ENCODE measurements around the gene FRS3. TPM values are rescaled to one million over a fixed set of nuclear protein-coding genes. Genes with fewer than 3 reads are reported as not detected.
A peak's percentile ranks its signal among the peaks of the same experiment; 100 is the strongest.

FRS3 gene
- total and polyA plus RNA-seq, 2 of the 13 experiments (the other 11 are each of a cell fraction or from before 2014, with no cell fraction given): 3.0 to 7.4 TPM

DNA sequence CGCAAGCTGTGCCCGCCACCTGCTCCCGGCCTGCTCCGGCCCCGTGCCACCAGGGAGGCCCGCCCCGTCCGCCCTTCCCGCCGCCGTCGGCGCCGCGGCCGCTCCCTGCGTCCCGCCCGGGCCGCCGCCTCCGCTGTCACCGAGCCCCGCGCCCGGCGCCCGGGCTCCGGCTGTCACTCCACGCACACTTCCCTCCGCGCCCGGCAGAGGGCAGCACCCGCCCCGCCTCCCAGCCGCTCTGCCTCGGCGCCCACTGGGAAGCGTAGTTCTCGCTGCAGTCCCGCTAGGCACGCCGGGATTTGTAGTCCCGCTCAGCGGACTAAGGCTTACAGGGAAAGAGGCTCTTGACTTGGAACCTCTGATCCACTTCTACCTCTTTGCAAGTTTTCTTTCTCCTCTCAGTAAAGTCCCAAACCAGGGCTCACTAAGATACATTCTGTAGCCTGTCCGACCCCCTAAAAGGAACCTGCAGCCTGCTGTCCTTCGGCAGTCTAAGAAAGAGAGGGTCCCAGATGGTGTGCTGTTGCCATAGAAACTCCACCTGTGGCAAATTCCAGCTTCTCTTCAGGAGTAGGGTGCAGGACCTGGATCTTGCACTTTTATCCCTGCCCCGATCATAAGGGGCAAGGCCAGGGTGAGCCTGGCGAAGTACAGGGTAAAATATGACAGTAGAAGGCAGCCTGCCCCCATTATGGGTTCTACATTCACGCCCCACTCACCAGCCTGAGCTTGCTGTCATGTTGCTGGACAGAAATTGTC, 44.1 kb downstream of the FRS3 start, which contains the start of gene TFEB (continued):
- TF ChIP-seq, protein P1, sequence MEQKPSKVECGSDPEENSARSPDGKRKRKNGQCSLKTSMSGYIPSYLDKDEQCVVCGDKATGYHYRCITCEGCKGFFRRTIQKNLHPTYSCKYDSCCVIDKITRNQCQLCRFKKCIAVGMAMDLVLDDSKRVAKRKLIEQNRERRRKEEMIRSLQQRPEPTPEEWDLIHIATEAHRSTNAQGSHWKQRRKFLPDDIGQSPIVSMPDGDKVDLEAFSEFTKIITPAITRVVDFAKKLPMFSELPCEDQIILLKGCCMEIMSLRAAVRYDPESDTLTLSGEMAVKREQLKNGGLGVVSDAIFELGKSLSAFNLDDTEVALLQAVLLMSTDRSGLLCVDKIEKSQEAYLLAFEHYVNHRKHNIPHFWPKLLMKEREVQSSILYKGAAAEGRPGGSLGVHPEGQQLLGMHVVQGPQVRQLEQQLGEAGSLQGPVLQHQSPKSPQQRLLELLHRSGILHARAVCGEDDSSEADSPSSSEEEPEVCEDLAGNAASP (CRISPR knock-in tag; IDR thresholded peaks at IDR 0.05; ENCODE audit: borderline replicate concordance): 0 out of 2 replicates have a peak, but pooled peaks have one; percentile 75
- TF ChIP-seq MTF2 (CRISPR knock-in tag; IDR thresholded peaks at IDR 0.05; ENCODE audit: borderline replicate concordance): peak; percentile 56; the same call in 1 of the 2 replicates
- no peak for TF ChIP-seq MBNL3 (CRISPR knock-in tag; conservative IDR thresholded peaks at IDR 0.05)
- TF ChIP-seq SRSF9 (IDR thresholded peaks at IDR 0.05; ENCODE audit: borderline replicate concordance, insufficient read depth, low read depth, low read length, poor library complexity, severe bottlenecking): no peak
- TF ChIP-seq, protein P2, sequence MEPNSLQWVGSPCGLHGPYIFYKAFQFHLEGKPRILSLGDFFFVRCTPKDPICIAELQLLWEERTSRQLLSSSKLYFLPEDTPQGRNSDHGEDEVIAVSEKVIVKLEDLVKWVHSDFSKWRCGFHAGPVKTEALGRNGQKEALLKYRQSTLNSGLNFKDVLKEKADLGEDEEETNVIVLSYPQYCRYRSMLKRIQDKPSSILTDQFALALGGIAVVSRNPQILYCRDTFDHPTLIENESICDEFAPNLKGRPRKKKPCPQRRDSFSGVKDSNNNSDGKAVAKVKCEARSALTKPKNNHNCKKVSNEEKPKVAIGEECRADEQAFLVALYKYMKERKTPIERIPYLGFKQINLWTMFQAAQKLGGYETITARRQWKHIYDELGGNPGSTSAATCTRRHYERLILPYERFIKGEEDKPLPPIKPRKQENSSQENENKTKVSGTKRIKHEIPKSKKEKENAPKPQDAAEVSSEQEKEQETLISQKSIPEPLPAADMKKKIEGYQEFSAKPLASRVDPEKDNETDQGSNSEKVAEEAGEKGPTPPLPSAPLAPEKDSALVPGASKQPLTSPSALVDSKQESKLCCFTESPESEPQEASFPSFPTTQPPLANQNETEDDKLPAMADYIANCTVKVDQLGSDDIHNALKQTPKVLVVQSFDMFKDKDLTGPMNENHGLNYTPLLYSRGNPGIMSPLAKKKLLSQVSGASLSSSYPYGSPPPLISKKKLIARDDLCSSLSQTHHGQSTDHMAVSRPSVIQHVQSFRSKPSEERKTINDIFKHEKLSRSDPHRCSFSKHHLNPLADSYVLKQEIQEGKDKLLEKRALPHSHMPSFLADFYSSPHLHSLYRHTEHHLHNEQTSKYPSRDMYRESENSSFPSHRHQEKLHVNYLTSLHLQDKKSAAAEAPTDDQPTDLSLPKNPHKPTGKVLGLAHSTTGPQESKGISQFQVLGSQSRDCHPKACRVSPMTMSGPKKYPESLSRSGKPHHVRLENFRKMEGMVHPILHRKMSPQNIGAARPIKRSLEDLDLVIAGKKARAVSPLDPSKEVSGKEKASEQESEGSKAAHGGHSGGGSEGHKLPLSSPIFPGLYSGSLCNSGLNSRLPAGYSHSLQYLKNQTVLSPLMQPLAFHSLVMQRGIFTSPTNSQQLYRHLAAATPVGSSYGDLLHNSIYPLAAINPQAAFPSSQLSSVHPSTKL (CRISPR knock-in tag; IDR thresholded peaks at IDR 0.05): peak; percentile 68
- TF ChIP-seq NFKB2 (CRISPR knock-in tag; IDR thresholded peaks at IDR 0.05; ENCODE audit: borderline replicate concordance): peak; percentile 34; the same call in 1 of the 2 replicates
- TF ChIP-seq ZNF557 (CRISPR knock-in tag; IDR thresholded peaks at IDR 0.05): peak; percentile 65; the same call in 1 of the 2 replicates
- TF ChIP-seq POLR2G (IDR thresholded peaks at IDR 0.05; ENCODE audit: low read depth, low read length): peak; percentile 48; the same call in 1 of the 2 replicates
- TF ChIP-seq, protein P3, sequence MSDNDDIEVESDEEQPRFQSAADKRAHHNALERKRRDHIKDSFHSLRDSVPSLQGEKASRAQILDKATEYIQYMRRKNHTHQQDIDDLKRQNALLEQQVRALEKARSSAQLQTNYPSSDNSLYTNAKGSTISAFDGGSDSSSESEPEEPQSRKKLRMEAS (IDR thresholded peaks at IDR 0.05): peak; percentile 67; the same call in 1 of the 2 replicates
- TF ChIP-seq RERE (CRISPR knock-in tag; IDR thresholded peaks at IDR 0.05; ENCODE audit: low read depth): peak; percentile 25; the same call in 1 of the 2 replicates
- TF ChIP-seq ZSCAN12 (CRISPR knock-in tag; IDR thresholded peaks at IDR 0.05): no peak
- TF ChIP-seq SP5 (CRISPR knock-in tag; IDR thresholded peaks at IDR 0.05; ENCODE audit: borderline replicate concordance, low read depth): peak; percentile 72
- TF ChIP-seq SETDB1 (CRISPR knock-in tag; IDR thresholded peaks at IDR 0.05; ENCODE audit: borderline replicate concordance): no peak
- no peak for TF ChIP-seq ZNF672 (CRISPR knock-in tag; IDR thresholded peaks at IDR 0.05)
- TF ChIP-seq ZNF577 (CRISPR knock-in tag; IDR thresholded peaks at IDR 0.05; ENCODE audit: borderline replicate concordance, low read depth): no peak
